ENCODE data around the gene ARHGEF28.
A peak's percentile ranks its signal among the peaks of the same experiment; 100 is the strongest.

ARHGEF28 gene, protein sequence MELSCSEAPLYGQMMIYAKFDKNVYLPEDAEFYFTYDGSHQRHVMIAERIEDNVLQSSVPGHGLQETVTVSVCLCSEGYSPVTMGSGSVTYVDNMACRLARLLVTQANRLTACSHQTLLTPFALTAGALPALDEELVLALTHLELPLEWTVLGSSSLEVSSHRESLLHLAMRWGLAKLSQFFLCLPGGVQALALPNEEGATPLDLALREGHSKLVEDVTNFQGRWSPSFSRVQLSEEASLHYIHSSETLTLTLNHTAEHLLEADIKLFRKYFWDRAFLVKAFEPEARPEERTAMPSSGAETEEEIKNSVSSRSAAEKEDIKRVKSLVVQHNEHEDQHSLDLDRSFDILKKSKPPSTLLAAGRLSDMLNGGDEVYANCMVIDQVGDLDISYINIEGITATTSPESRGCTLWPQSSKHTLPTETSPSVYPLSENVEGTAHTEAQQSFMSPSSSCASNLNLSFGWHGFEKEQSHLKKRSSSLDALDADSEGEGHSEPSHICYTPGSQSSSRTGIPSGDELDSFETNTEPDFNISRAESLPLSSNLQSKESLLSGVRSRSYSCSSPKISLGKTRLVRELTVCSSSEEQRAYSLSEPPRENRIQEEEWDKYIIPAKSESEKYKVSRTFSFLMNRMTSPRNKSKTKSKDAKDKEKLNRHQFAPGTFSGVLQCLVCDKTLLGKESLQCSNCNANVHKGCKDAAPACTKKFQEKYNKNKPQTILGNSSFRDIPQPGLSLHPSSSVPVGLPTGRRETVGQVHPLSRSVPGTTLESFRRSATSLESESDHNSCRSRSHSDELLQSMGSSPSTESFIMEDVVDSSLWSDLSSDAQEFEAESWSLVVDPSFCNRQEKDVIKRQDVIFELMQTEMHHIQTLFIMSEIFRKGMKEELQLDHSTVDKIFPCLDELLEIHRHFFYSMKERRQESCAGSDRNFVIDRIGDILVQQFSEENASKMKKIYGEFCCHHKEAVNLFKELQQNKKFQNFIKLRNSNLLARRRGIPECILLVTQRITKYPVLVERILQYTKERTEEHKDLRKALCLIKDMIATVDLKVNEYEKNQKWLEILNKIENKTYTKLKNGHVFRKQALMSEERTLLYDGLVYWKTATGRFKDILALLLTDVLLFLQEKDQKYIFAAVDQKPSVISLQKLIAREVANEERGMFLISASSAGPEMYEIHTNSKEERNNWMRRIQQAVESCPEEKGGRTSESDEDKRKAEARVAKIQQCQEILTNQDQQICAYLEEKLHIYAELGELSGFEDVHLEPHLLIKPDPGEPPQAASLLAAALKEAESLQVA (N-terminal part only)

DNA sequence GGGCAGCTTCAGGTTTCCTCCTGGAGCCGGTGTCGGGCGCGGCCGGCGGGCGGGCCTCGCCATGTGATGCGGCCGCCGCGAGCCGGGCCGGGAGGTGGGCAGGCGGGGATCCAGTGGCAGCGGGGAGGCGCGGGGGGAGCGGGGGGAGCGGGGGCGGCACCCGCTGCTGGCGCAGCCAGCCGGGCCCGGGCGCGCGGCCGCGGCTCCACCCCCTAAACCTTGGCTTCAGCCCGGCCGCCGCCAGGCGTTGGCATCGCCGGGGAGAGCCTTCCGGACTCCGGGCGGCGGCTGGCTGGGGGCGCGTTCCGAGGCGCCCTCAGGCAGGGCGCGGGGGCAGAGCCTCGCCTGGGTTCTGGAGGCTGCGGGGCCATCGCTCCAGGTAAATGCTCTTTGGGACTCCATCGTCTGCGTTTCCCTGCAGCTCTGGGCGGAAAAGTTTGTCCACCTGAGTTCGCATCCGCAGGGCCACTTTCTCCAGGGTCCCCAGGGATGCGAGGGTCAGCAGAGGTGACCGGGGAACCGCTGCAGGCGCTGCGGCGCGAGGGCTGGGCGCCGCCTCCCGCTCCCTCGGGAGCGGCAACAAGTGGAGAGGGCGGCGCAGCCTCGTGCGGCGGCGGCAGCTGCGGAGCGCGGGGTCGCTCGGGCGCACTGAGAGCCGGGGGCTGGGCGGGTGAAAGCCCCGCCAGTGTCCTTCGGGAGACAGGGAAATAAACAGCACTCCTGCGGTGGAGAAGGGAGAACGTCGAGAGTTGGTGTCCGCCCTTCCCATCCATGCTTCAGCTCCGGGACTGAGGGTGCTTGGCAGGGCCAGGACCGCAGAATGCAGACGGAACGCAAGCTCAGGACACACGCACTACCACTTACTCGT lies at the start of gene ARHGEF28:
ARHGEF28 (plus strand) TSS at position 253 of the 868 bp plus-strand sequence. CDS start 58,656 bp downstream, outside the sequence.
- DNase-seq = peak; percentile 78

DNA sequence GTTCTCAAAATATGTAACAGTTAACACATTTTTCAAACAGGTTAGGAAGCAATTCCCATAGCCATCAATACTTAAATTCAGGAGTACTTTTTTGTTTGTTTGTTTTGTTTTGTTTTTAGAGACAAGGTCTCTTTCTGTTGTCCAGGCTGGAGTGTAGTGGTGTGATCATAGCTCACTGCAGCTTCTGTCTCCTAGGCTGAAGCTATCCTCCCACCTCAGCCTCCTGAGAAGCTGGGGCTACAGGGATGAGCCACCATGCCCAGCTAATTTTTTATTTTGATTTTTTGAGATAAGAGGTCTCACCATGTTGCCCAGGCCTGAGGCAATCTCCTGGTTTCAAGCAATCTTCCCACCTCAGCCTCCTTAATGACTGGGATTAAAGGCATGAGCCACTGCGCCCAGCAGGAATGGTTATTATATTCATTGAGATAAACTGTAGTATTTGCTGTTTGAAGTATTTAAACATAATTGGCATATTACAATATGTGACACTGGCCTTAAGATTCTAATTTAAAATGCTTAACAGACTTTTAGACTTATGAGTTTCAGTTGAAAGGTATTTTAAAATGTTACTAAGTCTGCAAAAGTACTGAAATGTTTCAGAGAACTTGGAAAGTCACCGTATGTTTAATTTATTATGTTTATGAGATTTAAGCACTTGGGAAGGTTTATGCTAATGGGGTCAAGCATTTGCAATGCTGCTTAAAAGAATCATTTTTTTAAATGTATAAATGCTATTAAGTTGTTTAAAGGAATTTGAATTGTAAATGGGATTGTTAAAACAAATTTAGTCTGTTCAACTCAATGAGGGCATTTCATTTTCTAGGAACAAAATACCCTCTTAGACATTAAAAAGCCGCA lies 43.5 kb upstream of the ARHGEF28 start:
- no peak for DNase-seq

DNA sequence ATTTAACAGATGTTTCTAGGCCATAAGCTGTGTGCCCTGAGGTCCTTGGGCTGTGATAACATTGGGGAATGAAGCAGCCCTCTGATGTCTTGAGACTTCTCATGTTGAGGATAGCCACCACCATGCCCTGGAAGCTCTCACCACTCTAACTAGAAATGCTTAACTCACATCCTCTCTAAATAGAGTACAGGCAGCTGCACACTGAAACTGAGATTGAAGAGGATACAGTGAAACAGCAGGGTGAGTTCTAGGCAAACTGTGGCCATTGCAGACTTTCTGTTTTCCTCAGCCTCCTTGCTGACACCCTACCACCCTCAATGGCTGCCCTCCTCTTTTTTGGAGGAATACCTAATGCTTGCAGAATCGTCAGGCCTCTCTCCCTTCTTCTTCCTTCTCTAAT lies 38.1 kb upstream of the ARHGEF28 start:
- DNase-seq = no peak

DNA sequence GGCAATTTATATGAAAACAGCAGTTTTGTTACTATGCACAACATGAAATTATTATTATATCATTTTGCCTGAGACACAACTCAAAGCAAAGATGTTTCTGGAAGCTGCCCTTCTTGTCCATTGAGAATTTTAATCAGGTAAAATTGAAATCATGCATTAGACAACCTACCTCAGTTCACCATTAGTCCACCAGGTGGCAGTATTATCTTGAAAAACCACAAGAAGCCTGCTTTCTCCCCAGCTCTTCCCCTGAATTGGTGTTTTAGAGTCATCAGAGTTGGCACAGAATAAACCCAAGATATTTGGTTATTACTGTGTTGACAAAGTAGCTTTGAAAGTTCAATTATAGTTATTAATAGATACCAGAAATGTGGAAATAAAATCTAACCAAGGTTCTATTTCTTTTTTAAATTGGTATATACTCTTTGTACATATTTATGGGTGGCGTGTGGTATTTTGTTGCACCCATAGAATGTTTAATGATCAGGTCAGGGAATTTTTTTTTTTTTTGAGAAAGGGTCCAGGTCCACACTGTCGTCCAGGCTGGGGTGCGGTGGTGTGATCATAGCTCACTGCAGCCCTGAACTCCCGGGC lies 34.8 kb upstream of the ARHGEF28 start:
- peak; percentile 45 for DNase-seq

DNA sequence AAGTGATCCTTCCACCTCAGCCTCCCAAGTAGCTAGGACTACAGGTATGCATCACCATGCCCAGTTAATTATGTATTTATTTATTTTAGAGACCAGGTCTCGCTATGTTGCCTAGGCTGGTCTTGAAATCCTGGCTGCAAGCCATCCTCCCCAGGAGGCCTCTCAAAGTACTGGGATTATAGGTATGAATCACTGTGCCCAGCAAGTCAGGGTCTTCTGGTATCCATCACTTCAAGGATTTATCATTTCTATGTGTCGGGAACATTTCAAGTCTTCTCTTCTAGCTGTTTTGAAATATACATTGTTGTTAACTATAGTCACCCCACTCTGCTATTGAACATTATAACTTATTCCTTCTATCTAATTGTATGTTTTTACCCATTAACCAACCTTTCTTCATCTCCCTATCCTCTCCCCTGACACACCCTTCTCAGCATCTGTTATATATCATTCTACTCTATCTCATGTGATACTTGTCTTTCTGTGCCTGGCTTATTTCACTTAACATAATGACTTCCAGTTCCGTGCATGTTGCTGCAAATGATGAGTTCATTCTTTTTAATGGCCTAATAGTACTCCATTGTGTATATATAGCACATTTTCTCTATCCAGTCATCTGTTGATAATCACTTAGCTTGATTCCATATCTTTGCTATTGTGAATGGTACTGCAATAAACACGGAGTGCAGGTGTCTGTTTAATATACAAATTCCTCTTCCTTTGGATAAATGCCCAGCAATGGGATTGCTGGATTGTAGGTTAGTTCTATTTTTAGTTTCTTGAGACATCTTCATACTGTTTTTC lies 34.1 kb upstream of the ARHGEF28 start:
- no peak for DNase-seq

DNA sequence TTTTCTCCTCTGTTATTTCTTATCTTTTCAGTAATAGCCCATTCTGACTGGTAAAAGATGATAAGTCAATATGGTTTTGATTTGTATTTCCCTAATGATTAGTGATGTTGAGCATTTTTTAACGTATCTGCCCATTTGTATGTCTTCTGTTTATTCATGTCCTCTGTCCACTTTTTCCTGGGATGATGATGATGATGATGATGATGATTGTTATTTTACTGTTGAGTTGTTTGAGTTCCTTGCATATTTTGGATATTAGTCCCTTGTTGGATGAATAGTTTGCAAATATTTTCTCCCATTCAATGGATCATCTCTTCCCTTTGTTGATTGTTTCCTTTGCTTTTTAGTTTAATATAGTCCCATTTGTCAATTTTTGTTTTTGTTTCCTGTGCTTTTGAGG lies 33.4 kb upstream of the ARHGEF28 start:
- no peak for DNase-seq

DNA sequence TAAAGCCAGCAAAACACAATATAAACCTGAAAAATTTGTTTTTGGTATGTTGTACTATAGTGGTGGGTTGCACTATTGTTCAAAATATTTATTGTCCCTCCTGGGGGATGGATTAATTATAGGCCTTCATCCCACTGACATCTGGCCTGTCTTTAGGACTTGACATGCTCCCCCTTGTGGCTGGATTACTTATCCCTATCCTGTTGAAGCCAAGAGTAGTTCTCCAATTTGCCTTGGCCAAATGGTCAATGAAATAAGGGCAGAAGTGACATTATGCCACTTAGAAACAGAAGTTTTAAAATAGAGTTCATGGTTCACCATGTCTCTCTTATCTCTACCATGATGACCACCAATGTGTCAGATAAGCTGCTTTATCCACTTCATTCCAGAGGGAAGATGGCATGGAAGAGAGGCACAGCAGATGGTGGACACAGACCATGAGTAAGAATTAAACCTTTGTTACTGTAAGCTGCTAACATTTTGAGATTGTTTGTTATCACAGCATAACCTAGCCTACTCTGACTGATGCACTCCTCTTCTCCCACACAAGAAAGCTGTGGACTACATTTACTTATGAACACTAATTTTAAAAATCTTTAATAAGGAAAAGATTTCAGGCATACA lies 29.2 kb upstream of the ARHGEF28 start:
- DNase-seq = peak; percentile 12

DNA sequence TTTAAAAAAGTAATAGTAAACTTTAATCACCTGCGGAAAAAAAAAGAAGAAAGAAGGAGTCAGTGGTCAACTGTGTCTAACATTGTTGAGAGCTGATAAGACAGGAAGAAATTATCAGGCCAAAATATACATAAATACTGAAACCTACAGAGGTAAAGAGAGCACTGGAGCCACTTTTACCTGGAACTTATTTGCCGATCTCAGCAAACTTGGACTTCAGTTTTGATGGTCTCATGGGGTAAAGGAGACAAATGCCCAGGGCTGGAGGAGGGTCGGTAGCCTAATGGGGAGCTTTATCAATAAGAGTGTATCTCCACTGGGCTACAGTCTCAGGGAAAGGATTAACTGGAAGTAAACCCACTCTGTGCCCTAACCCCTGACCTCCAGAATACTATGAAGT lies 26.6 kb upstream of the ARHGEF28 start:
- DNase-seq = no peak

DNA sequence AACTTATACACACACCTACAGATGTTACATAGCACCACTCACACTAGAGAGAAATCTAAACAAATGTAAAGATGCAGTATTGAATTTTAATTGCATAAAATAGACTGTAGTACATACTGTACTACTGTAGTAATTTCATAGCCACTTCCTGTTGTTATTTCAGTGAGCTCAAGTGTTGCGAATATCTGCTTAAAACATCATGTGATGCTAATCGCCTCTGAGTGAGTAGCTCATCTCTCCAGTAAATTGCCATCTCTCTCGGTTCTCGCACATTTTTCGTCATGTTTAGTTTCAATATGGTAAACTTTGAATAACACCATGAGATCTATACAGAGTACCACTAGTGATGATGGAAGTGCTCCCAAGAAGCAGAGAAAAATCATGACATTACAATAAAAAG lies 22.0 kb upstream of the ARHGEF28 start:
- DNase-seq = no peak

DNA sequence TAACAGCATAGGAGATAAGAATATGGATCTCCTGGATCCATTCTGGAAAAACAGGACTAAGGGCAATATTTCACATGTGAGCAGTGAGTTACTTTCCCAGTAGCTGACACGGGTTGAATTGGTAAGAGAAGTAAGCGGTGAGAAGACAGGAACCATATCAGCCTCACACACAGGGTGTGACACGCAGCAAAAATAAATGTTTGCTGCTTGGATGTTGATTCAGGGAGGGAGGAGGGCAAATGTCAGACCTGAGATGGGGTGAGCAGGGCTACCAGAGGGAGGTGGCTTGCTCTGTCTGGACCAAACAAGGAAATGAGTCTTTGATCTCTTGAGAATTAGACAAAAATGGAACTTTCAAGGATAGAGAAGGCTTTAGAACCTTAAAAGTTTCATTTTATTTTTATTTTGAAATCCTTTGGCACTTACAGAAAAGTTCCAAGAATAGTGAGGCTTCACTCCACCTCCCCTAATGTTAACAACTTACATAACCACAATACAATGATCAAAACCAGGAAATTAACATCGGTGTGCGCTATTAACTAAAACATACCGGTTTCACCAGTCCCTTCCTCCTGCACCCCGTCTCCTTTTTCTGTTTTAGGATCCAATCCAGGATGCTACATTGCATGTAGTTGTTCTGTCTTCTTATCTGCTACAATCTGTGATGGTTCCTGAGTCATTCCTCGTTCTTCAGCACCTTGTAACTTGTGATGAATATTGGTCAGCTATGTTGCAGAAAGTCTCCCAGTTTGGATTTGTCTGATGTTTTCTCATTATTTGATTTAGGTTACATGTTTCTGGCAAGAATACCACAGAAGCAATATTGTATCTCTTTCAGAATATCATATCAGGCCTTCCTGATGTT lies 20.5 kb upstream of the ARHGEF28 start:
- no peak for DNase-seq

DNA sequence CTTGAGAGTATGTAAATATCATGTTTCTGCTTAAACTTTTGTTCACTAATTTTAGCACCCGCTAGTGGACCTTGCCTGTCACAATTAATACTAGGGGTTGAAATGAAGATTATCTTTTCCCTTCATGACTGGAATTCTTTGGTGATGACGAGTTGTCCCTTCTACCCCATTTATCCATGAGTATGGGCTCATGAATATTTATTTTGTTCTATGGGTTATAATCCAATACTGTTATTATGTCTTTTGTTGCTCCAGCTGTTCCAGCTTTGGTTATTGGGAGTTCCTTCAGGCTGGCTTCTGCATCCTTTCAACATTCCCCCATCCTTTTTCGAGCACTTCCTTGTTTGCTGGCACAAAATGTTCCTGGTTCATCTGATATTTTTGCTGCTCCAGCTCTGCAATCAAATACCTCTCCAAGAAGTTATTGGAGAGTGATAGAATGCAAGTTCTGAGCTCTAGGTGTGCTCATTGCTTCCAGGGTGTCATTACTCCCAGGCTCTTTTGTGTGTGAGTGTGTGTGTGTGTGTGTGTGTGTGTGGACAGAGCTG lies 19.7 kb upstream of the ARHGEF28 start:
- DNase-seq = no peak

DNA sequence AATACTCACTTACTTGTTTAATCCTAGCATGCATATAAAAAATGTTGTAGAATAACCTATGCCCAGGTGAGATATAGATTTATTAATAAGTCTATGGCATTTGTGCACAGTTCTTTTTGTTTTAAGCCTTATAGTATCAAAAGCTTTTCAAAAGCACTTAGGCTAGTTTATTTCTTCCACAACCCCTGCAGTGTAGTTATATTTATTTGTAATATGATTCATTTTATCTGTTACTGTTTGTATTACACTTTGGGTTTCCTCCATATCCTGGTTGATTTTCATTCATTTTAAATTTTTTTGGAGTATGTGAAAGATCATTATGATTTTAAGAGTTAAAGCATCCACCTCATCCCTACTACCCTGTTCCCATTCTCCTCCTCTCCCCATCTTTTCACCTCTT lies 18.8 kb upstream of the ARHGEF28 start:
- no peak for DNase-seq

DNA sequence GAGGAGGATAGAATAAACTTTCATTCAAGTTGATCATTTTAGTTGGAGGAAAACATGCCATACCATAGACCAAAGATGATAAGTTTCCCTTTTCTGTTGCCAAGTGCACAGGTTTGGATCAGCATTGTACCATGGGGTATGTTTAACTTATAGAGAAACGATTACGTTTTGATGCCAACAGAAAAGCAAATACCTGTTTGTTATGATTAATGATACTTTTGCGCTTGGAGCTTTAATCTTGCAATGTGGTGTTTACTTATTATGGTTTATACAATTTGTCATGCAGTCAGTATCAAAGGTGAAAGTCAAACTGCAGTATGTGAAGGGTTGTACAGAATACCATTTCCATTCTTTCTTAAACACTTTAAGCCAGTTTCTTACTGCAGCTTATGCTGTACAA lies 13.2 kb upstream of the ARHGEF28 start:
- no peak for DNase-seq

DNA sequence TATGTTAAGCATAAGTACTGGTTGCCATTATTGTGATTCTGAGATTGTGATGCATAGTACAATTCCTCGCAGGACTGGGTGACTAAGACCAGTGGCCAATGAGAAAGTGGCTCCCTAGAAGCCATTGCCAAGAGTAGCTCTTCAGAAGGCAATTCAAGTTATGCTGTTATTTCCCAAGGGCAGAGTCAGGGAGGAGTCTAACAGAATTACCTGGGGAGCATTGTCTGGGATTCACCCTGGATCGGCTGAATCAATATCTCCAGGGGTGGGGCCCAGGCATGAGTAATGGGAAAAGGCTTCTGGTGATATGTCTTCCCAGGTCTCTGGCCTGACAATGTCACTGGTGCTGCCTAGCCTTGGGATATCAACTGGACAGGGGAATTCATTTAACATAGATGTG lies 10.9 kb upstream of the ARHGEF28 start:
- no peak for DNase-seq

DNA sequence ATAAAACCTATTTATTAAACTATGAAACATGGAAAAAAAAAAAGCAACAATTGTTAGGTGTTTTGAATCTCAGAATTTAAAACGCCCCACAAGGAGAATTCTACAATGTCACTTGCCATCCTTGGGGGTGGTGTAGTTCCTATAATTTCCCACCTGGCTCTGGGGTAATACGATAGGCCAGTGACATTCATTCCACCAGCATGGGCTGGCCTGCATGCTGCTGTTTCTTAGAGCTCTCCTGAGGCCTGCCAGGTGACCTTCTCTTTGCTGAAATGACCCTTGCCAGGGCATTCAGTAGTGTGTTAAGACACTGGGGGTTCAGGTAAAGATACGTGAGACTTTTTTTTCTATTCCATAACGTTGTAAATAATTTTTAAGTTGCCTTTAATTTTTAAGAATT lies 10.0 kb upstream of the ARHGEF28 start:
- no peak for DNase-seq

DNA sequence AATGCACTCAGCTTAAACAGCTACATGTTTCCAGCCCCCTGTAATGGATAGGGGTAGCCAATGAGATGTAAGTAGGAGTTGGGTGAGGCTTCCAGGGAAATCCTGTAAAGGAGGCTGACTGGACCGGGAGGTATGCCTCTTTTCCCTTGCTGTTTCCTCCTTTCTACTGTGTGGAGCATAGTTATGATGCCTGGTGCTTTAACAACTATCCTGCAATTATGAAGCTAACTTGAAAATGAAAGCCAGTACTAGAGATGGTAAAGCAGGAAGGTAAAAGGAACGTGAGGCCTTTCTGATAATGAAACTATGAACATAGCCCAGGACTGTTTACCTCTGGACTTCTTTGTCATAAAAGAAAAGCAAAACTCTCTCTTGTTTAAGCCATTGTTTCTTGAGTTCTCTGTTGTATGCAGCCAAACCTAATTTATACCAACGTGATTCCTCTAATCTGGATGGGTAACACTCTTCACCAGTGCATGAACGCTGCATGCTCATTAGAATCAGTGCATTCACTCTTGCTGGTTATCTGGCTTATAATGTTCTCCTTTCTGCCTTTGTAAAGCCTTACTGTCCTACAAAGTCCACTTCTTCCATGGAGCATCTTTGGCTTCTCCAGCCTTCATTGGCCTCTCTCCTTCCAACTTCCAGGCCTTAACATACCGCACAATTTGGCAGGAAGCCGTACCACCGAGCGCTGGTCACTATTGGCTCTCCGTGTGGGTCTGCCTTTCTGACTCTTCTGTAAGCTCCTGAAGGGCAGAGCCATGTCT lies 8.3 kb upstream of the ARHGEF28 start:
- no peak for DNase-seq

All from NCI-H774 (cell line).